ENCODE data around the gene LAIR1.
"Not testable (repeated sequence)": the region's sequence is repeated elsewhere in the genome, so short reads cannot be mapped to it uniquely, and the experiment has no call there.

DNA sequence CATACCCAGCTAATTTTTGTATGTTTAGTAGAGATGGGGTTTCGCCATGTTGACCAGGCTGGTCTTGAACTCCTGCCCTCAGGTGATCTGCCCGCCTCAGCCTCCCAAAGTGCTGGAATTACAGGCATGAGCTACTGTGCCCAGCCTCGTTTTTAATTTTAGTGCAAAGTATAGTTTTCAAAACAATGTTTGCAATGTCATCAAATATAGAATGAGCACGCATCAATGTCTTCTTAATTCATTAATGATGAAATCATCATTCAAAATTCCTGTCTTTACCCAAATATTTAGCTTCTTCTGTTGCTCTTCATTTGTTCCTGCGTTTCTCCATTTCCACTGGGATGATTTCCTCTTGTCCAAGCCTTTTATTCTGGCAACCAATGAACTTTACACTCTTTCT, 6.7 kb upstream of the LAIR1 start:
- TF ChIP-seq, protein P1, sequence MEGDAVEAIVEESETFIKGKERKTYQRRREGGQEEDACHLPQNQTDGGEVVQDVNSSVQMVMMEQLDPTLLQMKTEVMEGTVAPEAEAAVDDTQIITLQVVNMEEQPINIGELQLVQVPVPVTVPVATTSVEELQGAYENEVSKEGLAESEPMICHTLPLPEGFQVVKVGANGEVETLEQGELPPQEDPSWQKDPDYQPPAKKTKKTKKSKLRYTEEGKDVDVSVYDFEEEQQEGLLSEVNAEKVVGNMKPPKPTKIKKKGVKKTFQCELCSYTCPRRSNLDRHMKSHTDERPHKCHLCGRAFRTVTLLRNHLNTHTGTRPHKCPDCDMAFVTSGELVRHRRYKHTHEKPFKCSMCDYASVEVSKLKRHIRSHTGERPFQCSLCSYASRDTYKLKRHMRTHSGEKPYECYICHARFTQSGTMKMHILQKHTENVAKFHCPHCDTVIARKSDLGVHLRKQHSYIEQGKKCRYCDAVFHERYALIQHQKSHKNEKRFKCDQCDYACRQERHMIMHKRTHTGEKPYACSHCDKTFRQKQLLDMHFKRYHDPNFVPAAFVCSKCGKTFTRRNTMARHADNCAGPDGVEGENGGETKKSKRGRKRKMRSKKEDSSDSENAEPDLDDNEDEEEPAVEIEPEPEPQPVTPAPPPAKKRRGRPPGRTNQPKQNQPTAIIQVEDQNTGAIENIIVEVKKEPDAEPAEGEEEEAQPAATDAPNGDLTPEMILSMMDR (IDR thresholded peaks at IDR 0.05), result not testable (repeated sequence)
- not testable (repeated sequence) for TF ChIP-seq EP300, POLR2A, POLR2AphosphoS5 (IDR thresholded peaks at IDR 0.05)

Measured in suprapubic skin (tissue), 4 donors.